ENCODE data around the gene DIDO1.
"Not testable (repeated sequence)": the region's sequence is repeated elsewhere in the genome, so short reads cannot be mapped to it uniquely, and the experiment has no call there.

DIDO1 gene

GRCh38 chr20:62854121-62854520 is 72.2 kb downstream of the DIDO1 start:
- DNase-seq (ENCODE audit: low spot score) = no peak

DNA sequence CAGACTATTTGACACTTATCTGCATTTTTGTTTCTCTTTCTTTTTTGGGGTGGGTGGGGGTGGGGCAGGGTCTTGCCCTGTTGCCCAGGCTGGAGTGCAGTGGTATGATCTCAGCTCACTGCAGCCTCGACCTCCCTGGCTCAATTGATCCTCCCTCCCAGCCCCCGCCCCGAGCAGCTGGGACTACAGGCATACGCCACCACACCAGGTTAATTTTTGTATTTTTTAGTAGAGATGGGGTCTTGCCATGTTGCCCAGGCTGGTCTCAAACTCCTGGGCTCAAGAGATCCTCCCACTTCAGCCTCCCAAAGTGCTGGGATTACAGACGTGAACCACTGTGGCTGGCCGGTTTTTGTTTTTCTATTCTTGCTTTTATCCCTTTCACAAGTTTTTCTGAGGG is 73.0 kb downstream of the DIDO1 start:
- not testable (repeated sequence) for DNase-seq (ENCODE audit: low spot score)

DNA sequence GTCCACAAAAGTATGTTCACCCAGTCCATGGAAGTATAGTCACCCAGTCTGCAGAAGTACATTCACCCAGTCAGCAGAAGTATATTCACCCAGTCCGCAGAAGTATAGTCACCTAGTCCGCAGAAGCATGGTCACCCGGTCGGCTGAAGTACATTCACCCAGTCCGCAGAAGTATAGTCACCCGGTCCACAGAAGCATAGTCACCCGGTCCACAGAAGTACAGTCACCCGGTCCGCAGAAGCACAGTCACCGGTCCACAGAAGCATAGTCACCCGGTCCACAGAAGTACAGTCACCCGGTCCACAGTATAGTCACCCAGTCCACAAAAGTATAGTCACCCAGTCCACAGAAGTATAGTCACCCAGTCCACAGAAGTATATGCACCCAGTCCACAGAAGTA is 73.5 kb downstream of the DIDO1 start:
- no peak for DNase-seq (ENCODE audit: low spot score)

- DNase-seq (ENCODE audit: low spot score) = no peak
Observed at GRCh38 chr20:62852196-62852595, 74.1 kb downstream of the DIDO1 start.

DNA sequence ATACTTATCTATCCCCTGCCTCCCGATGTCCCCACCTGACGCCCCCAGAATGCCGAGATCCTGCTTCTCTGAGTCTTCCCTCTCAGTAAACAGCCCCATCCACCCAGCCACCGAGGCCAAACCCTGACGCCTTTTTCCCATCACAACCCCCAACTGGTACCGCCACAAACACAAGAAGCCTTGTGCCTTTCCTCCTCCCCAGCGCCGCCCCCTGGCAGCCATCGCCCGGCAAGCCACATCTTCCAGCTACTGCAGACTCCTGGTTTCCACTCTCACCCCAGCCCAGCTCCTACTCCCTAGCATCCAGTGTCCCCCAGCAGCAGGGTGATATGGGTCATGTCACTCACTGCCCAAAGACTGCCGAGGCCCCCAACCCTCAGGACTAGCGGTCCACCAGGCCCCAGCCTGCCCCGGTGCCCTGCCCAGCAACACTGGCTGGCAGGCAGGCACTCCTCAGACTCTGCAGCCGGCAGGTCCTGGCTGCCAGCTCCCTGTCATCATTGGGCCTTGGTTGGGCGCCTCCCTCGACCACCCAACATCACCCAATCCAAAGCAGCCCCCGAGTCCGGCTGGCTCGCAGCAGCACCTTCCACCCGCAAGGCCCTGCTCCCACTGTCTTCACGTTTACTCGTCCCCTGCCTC is 75.9 kb downstream of the DIDO1 start:
- no peak for DNase-seq (ENCODE audit: low spot score)

- no peak for DNase-seq (ENCODE audit: low spot score)
Observed at GRCh38 chr20:62849431-62849830, 76.9 kb downstream of the DIDO1 start.

GRCh38 chr20:62848917-62849316 is 77.4 kb downstream of the DIDO1 start:
- DNase-seq (ENCODE audit: low spot score) = not testable (repeated sequence)

GRCh38 chr20:62846166-62846890 is 80.0 kb downstream of the DIDO1 start:
- DNase-seq (ENCODE audit: low spot score) = no peak

- DNase-seq (ENCODE audit: low spot score) = no peak
Observed at GRCh38 chr20:62845416-62846160, 80.7 kb downstream of the DIDO1 start.

DNA sequence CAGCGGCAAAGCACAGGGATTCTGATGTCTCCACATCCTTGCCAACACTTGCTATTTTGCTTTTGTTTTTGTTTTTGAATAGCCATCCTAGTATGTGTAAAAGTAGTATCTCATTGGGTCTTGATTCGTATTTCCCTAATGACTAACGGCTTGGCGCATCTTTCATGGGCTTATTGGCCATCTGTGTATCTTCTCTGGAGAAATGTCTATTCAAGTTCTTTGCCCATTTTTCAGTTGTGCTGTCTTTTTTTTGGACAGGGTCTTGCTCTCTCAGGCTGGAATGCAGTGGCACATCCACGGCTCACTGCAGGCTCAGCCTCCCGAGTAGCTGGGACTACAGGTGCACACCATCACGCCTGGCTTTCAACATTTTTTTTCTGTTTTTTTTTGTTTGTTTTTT is 82.1 kb downstream of the DIDO1 start:
- no peak for DNase-seq (ENCODE audit: low spot score)

DNA sequence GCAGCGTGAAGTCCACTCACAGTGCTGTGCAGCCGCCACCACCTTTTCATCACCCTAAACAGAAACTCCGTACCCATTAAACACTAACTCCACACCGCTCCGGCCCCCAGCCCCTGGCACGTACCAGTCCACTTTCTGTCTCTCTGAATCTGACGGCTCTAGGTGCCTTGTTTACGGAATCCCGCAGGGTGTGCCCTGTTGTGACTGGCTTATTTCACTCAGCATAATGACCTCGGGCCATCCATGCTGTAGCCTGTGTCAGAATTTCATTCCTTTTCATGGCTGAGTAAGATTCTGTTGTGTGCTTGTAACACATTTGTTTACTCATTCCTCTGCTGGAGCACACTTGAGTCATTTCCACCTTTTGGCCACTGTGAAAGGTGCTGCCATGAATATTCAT is 82.6 kb downstream of the DIDO1 start:
- DNase-seq (ENCODE audit: low spot score) = no peak

DNA sequence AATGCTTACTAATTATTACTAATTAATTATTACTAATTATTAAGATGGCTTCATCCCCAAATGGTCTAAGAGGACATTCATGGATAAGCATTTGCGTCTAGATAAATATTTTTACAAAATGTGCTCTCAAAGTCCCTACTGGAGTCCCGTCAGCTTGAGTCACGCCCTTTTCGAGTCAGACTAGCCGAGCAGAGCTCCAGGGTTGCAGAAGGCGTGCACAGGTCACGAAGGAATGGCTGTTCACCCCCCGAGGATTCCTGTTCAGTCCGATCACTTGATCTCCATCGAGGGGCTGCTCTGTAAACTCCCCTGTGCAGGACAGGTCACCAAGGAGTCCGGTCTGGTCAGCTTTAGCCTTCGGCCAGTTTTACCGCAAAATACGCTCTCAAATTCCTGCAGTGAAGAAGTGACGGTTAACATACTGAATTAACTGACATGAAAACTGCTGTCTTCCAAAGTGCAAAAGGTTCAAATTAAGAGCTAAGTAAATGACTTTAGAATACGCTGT is 84.5 kb downstream of the DIDO1 start:
- no peak for DNase-seq (ENCODE audit: low spot score)

- no peak for DNase-seq (ENCODE audit: low spot score)
Observed at GRCh38 chr20:62840244-62841197, 85.8 kb downstream of the DIDO1 start.

GRCh38 chr20:62839816-62840215 is 86.5 kb downstream of the DIDO1 start:
- DNase-seq (ENCODE audit: low spot score) = no peak

DNA sequence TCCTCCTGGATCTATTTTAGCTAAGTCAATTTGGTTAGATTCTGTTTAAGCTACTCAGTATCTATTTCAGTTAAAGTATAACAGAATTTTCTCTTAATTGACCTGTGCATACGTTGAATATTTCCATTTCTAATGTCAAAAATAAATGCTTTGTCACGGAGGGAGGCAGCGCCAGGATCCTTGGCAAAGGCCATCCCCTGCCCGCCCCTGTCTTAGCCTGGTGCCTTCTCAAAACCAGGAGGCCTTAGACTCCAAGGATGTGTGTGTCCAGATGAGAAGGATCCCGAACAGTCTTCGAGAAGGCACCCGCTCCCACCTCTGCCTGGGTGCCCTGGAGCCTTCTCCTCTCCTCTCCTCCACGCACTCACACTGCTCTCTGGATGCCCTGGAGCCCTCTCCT is 87.0 kb downstream of the DIDO1 start:
- DNase-seq (ENCODE audit: low spot score) = no peak

GRCh38 chr20:62838128-62838891 is 88.0 kb downstream of the DIDO1 start:
- DNase-seq (ENCODE audit: low spot score) = no peak

- no peak for DNase-seq (ENCODE audit: low spot score)
Observed at GRCh38 chr20:62837790-62838127, 88.5 kb downstream of the DIDO1 start.

DNA sequence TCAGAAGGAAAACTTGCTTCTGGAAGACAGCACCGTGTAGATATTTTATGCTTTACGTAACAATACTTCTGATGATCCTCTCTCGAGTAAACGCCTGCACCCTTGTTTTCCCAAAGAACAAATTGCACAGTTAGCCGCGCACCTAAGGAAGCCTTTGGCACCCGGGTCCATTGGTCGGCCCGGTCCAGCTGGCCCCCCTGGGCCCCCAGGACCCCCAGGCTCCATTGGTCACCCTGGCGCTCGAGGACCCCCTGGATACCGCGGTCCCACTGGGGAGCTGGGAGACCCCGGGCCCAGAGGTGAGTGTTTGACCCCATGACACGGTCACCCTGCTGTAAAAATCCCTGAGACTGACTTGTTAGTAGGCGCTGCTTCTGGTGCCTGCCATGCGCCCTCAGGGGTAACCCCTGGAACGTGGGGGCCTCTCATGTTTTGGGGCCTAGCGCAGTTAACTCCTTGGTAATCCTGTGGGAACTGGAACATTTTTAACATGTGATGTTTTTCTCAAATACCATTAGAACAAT is 89.3 kb downstream of the DIDO1 start:
- DNase-seq (ENCODE audit: low spot score) = no peak

DNA sequence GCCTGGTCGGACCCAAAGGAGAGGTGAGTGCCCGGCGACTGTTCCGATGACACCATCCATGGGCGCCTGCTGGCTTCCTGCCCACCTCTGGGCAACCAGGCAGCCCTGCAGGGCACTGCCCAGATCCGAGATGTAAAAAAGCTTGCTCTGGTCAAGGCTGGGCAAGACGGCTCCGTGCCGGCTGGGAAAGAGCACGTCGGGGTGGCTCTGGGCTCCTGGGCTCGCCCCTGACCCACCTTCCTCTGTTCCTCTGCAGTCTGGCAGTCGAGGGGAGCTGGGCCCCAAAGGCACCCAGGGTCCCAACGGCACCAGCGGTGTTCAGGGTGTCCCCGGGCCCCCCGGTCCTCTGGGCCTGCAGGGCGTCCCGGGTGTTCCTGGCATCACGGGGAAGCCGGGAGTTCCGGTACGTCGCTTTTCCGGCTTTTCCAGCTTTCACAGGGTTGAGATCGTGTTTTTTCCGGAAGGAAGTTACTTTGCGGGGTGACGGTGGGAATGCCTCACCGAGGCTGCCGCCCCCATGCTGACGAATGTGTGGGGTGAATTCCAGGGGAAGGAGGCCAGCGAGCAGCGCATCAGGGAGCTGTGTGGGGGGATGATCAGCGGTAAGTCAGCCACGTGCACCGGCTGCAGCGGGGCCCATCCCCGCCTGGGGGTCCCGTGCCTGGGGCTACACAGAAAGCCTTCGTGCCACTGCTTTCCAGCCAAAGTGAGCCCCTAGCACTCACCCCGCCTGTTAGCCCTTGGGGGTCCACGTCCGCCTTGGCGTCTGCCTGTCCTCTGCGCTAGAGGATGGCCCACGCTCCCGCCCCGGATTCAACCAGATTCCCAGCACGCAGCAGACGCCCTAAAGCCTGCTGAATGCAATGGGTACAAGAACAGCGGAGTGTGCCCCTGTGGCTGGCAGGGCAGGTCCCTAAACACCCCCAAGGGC is 90.1 kb downstream of the DIDO1 start:
- no peak for DNase-seq (ENCODE audit: low spot score)

Measured in hematopoietic multipotent progenitor cell treated with erythropoietin and hydrocortisone succinate and interleukin-3 and kit ligand, for 15 days (in vitro differentiated cells).